ENCODE data around the gene AGAP1. TPM values are rescaled to one million over a fixed set of nuclear protein-coding genes. Genes with fewer than 3 reads are reported as not detected.

Gene AGAP1
- total RNA-seq, 1 donor from 2014 or later = 20.4 TPM

GRCh38 chr2:236040600-236041328 lies 546.9 kb downstream of the AGAP1 start:
- Mint-ChIP-seq H3K27me3 (ENCODE audit: insufficient read depth, low read depth) (peaks cover 8% of the 10 kb centered on the region), H3K27ac (peak overlapping the region; percentile 57), H3K4me3 (no peak overlapping the region), H3K36me3 (peaks cover 36% of the 10 kb centered on the region), H3K9me3 (no peaks in the 10 kb centered on the region), H3K4me1 (peaks cover 44% of the 10 kb centered on the region)
- H3F3A ChIP-seq (ENCODE audit: low read depth) = no peaks in the 10 kb centered on the region
- no peaks in the 10 kb centered on the region for H3K4me1 ChIP-seq
- no peaks in the 10 kb centered on the region for H4K20me1 ChIP-seq (ENCODE audit: low read depth)
- no peaks in the 10 kb centered on the region for H3K9me3 ChIP-seq (ENCODE audit: low read depth)
- H3K79me2 ChIP-seq (ENCODE audit: low read depth) = no peaks in the 10 kb centered on the region
- H3K9ac ChIP-seq = no peak overlapping the region
- H3K4me3 ChIP-seq = no peak overlapping the region
- no peak for TF ChIP-seq EZH2 (IDR thresholded peaks at IDR 0.05)
- TF ChIP-seq CTCF (IDR thresholded peaks at IDR 0.05) = no peak
- TF ChIP-seq EZH2phosphoT487 (IDR thresholded peaks at IDR 0.05) = no peak
- no peak overlapping the region for H3K4me2 ChIP-seq
- no peak overlapping the region for H2AFZ ChIP-seq (replicated peaks)
- H3K27ac ChIP-seq = no peak overlapping the region
- no peaks in the 10 kb centered on the region for H3K36me3 ChIP-seq
- DNase-seq (ENCODE audit: low spot score) = no peak
- H3K27me3 ChIP-seq = no peaks in the 10 kb centered on the region

- Histone ChIP-seq H3F3A (ENCODE audit: low read depth) (no peaks in the 10 kb centered on the region), H2AFZ (replicated peaks) (no peak overlapping the region), H4K20me1 (ENCODE audit: low read depth) (no peaks in the 10 kb centered on the region), H3K27me3 (no peaks in the 10 kb centered on the region), H3K27ac (no peak overlapping the region), H3K36me3 (no peaks in the 10 kb centered on the region), H3K9me3 (ENCODE audit: low read depth) (no peaks in the 10 kb centered on the region), H3K4me1 (no peaks in the 10 kb centered on the region), H3K4me3 (no peak overlapping the region), H3K79me2 (ENCODE audit: low read depth) (no peaks in the 10 kb centered on the region), H3K9ac (no peak overlapping the region), H3K4me2 (no peak overlapping the region)
- peaks cover 6% of the 10 kb centered on the region for H3K27me3 Mint-ChIP-seq (ENCODE audit: insufficient read depth, low read depth)
- no peaks in the 10 kb centered on the region for H3K9me3 Mint-ChIP-seq
- TF ChIP-seq EZH2phosphoT487 (IDR thresholded peaks at IDR 0.05) = no peak
- no peak for TF ChIP-seq EZH2 (IDR thresholded peaks at IDR 0.05)
- TF ChIP-seq CTCF (IDR thresholded peaks at IDR 0.05) = no peak
- peaks cover 48% of the 10 kb centered on the region for H3K4me1 Mint-ChIP-seq
- H3K36me3 Mint-ChIP-seq = peaks cover 44% of the 10 kb centered on the region
- no peak for DNase-seq (ENCODE audit: low spot score)
- peak overlapping the region; percentile 11 for H3K27ac Mint-ChIP-seq
- H3K4me3 Mint-ChIP-seq = no peak overlapping the region
Observed at GRCh38 chr2:236041616-236042015, 547.8 kb downstream of the AGAP1 start.

GRCh38 chr2:236042087-236042486 lies 548.2 kb downstream of the AGAP1 start:
- Histone ChIP-seq H3K9me3 (ENCODE audit: low read depth) (no peaks in the 10 kb centered on the region), H3K27me3 (no peaks in the 10 kb centered on the region), H3K4me3 (no peak overlapping the region), H2AFZ (replicated peaks) (no peak overlapping the region), H3F3A (ENCODE audit: low read depth) (no peaks in the 10 kb centered on the region), H3K9ac (no peak overlapping the region), H3K79me2 (ENCODE audit: low read depth) (no peaks in the 10 kb centered on the region), H3K4me2 (no peak overlapping the region), H3K27ac (no peak overlapping the region), H3K4me1 (no peaks in the 10 kb centered on the region), H4K20me1 (ENCODE audit: low read depth) (no peaks in the 10 kb centered on the region), H3K36me3 (no peaks in the 10 kb centered on the region)
- Mint-ChIP-seq H3K4me3 (no peak overlapping the region), H3K27me3 (ENCODE audit: insufficient read depth, low read depth) (peaks cover 6% of the 10 kb centered on the region), H3K36me3 (peaks cover 44% of the 10 kb centered on the region), H3K9me3 (no peaks in the 10 kb centered on the region), H3K4me1 (peaks cover 48% of the 10 kb centered on the region), H3K27ac (no peak overlapping the region)
- no peak for DNase-seq (ENCODE audit: low spot score)
- no peak for TF ChIP-seq CTCF (IDR thresholded peaks at IDR 0.05)
- TF ChIP-seq EZH2phosphoT487 (IDR thresholded peaks at IDR 0.05) = no peak
- TF ChIP-seq EZH2 (IDR thresholded peaks at IDR 0.05) = no peak

All from neural progenitor cell (in vitro differentiated cells).